HG02884 (cell line): ENCODE results near the gene KIF26A.

ENCODE experiments used
- ATAC-seq: cut with Tn5 transposase; IDR thresholded peaks from one replicate; pipeline ENCODE4 v1.9.1; 2021; ENCODE audit warnings: mild to moderate bottlenecking, moderate library complexity; ENCODE audit not compliant: unreplicated experiment

Gene KIF26A

GRCh38 chr14:104130974-104131651 is 7.3 kb upstream of the KIF26A start:
- ATAC-seq, result no peak

GRCh38 chr14:104131968-104132732 is 6.2 kb upstream of the KIF26A start:
- no peak for ATAC-seq

- ATAC-seq, result no peak
Observed at GRCh38 chr14:104132981-104133380, 5.4 kb upstream of the KIF26A start.

GRCh38 chr14:104133496-104133895 is 4.9 kb upstream of the KIF26A start:
- no peak for ATAC-seq

GRCh38 chr14:104134061-104134965 is 4.1 kb upstream of the KIF26A start:
- ATAC-seq, result no peak

GRCh38 chr14:104135121-104135903 is 3.1 kb upstream of the KIF26A start:
- ATAC-seq, result no peak

GRCh38 chr14:104135904-104136471 is 2.4 kb upstream of the KIF26A start:
- no peak for ATAC-seq

GRCh38 chr14:104136472-104137296 is 1.7 kb upstream of the KIF26A start:
- ATAC-seq, result no peak

- no peak for ATAC-seq
Observed at GRCh38 chr14:104137297-104138097, 890 bp upstream of the KIF26A start.

GRCh38 chr14:104138718-104139459 is 502 bp downstream of the KIF26A start:
- ATAC-seq, result no peak

- no peak for ATAC-seq
Observed at GRCh38 chr14:104139460-104140212, 1.2 kb downstream of the KIF26A start.

GRCh38 chr14:104140213-104140462 is 1.8 kb downstream of the KIF26A start:
- ATAC-seq, result no peak

GRCh38 chr14:104140463-104141331 is 2.3 kb downstream of the KIF26A start:
- no peak for ATAC-seq

- no peak for ATAC-seq
Observed at GRCh38 chr14:104141621-104142091, 3.3 kb downstream of the KIF26A start.

GRCh38 chr14:104142136-104142945 is 4.0 kb downstream of the KIF26A start:
- no peak for ATAC-seq
